Osteocyte (in vitro differentiated cells): ENCODE measurements around the gene SPDYE5. TPM values are rescaled to one million over a fixed set of nuclear protein-coding genes. Genes with fewer than 3 reads are reported as not detected.

Source experiments
- DNase-seq: peaks from one replicate; pipeline ENCODE4 v3.0.0; 2021; ENCODE audit warnings: mixed read lengths; ENCODE audit not compliant: unreplicated experiment; ENCODE audit errors: extremely low spot score
- H3K27ac Mint-ChIP-seq: one replicate; pipeline ENCODE4 v1.8.0; 2021; ENCODE audit warnings: mild to moderate bottlenecking, mixed read lengths; ENCODE audit not compliant: unreplicated experiment
- H3K27me3 Mint-ChIP-seq: one replicate; pipeline ENCODE4 v1.8.0; 2021; ENCODE audit warnings: mixed read lengths; ENCODE audit not compliant: unreplicated experiment
- H3K36me3 Mint-ChIP-seq: one replicate; pipeline ENCODE4 v1.8.0; 2021; ENCODE audit warnings: mixed read lengths; ENCODE audit not compliant: unreplicated experiment
- H3K4me1 Mint-ChIP-seq: one replicate; pipeline ENCODE4 v1.8.0; 2021; ENCODE audit warnings: mixed read lengths; ENCODE audit not compliant: unreplicated experiment
- H3K4me3 Mint-ChIP-seq: one replicate; pipeline ENCODE4 v1.8.0; 2021; ENCODE audit warnings: mild to moderate bottlenecking, moderate library complexity, mixed read lengths; ENCODE audit not compliant: unreplicated experiment
- H3K9me3 Mint-ChIP-seq: one replicate; pipeline ENCODE4 v1.8.0; 2021; ENCODE audit warnings: mixed read lengths; ENCODE audit not compliant: unreplicated experiment
- CTCF ChIP-seq: fragments of 200-600 bp; sonication (generic); IDR thresholded peaks from 2 replicates; pipeline ENCODE4 v1.5.0; 2021; ENCODE audit warnings: antibody characterized with exemption, mild to moderate bottlenecking, moderate library complexity
- total RNA-seq: library from RNA; stranded (reverse); gene quantifications from 2 replicates; pipeline ENCODE4 v1.2.1, GENCODE V29; 2021

Gene SPDYE5
- total RNA-seq, 1 donor from 2014 or later, result not detected

GRCh38 chr7:75546237-75547015 is 54.3 kb downstream of the SPDYE5 start:
- no peaks in the 10 kb centered on the region for H3K4me1 Mint-ChIP-seq
- H3K27ac Mint-ChIP-seq, result no peak overlapping the region
- DNase-seq, result no peak
- no peak overlapping the region for H3K4me3 Mint-ChIP-seq
- TF ChIP-seq CTCF, result no peak
- no peaks in the 10 kb centered on the region for H3K27me3 Mint-ChIP-seq
- no peaks in the 10 kb centered on the region for H3K9me3 Mint-ChIP-seq
- peaks cover 43% of the 10 kb centered on the region for H3K36me3 Mint-ChIP-seq

Other genes with a start within 250 kb of the SPDYE5 start
- gene TRIM73, start 96.7 kb upstream of the SPDYE5 start, total RNA-seq, result 3.2 and 7.4 TPM in 2 replicates
- 43.3 and 44.3 TPM in 2 replicates for gene POM121C, start 6.0 kb upstream of the SPDYE5 start, total RNA-seq
- 55.3 and 62.0 TPM in 2 replicates for gene HIP1, start 246.6 kb downstream of the SPDYE5 start, total RNA-seq